ENCODE data around the gene KLHL7. TPM values are rescaled to one million over a fixed set of nuclear protein-coding genes. Genes with fewer than 3 reads are reported as not detected.
"Not testable (repeated sequence)": the region's sequence is repeated elsewhere in the genome, so short reads cannot be mapped to it uniquely, and the experiment has no call there.

Gene KLHL7
- total RNA-seq, 1 donor from 2014 or later = 68.9 TPM

- Mint-ChIP-seq H3K9me3 (ENCODE audit: low read depth) (peaks cover 13% of the 10 kb centered on the region), H3K27me3 (no peaks in the 10 kb centered on the region), H3K4me1 (ENCODE audit: low read depth) (no peaks in the 10 kb centered on the region), H3K4me3 (ENCODE audit: low read depth) (no peak overlapping the region), H3K27ac (no peak overlapping the region), H3K36me3 (ENCODE audit: insufficient read depth) (peaks cover 49% of the 10 kb centered on the region)
- TF ChIP-seq CTCF (IDR thresholded peaks at IDR 0.05; ENCODE audit: unreplicated experiment) = no peak
- no peak for DNase-seq (ENCODE audit: low spot score, unreplicated experiment)
Observed at GRCh38 chr7:23129036-23129435, 23.5 kb downstream of the KLHL7 start.

GRCh38 chr7:23131799-23132198, 26.2 kb downstream of the KLHL7 start:
- not testable (repeated sequence) for H3K4me1 Mint-ChIP-seq (ENCODE audit: low read depth)

GRCh38 chr7:23133797-23134196, 28.2 kb downstream of the KLHL7 start:
- no peak for DNase-seq (ENCODE audit: low spot score, unreplicated experiment)
- no peak for TF ChIP-seq CTCF (IDR thresholded peaks at IDR 0.05; ENCODE audit: unreplicated experiment)
- no peaks in the 10 kb centered on the region for H3K27me3 Mint-ChIP-seq
- H3K9me3 Mint-ChIP-seq (ENCODE audit: low read depth) = peaks cover 13% of the 10 kb centered on the region
- H3K4me1 Mint-ChIP-seq (ENCODE audit: low read depth) = no peaks in the 10 kb centered on the region
- no peak overlapping the region for H3K4me3 Mint-ChIP-seq (ENCODE audit: low read depth)
- H3K36me3 Mint-ChIP-seq (ENCODE audit: insufficient read depth) = peaks cover 29% of the 10 kb centered on the region
- H3K27ac Mint-ChIP-seq = peak overlapping the region; percentile 24

More at GRCh38 chr7:23131799-23132198, 26.2 kb downstream of the KLHL7 start:
- not testable (repeated sequence) for H3K27ac Mint-ChIP-seq; DNase-seq (ENCODE audit: low spot score, unreplicated experiment); H3K4me3 Mint-ChIP-seq (ENCODE audit: low read depth); H3K27me3 Mint-ChIP-seq
- Mint-ChIP-seq H3K9me3 (ENCODE audit: low read depth) (peaks cover 13% of the 10 kb centered on the region), H3K36me3 (ENCODE audit: insufficient read depth) (peaks cover 39% of the 10 kb centered on the region)

- Mint-ChIP-seq H3K36me3 (ENCODE audit: insufficient read depth) (peaks cover 26% of the 10 kb centered on the region), H3K27ac (no peak overlapping the region), H3K27me3 (no peaks in the 10 kb centered on the region), H3K4me1 (ENCODE audit: low read depth) (no peaks in the 10 kb centered on the region), H3K9me3 (ENCODE audit: low read depth) (peaks cover 13% of the 10 kb centered on the region), H3K4me3 (ENCODE audit: low read depth) (no peak overlapping the region)
- no peak for TF ChIP-seq CTCF (IDR thresholded peaks at IDR 0.05; ENCODE audit: unreplicated experiment)
- no peak for DNase-seq (ENCODE audit: low spot score, unreplicated experiment)
Observed at GRCh38 chr7:23135755-23136154, 30.2 kb downstream of the KLHL7 start.

GRCh38 chr7:23136216-23136615, 30.6 kb downstream of the KLHL7 start:
- H3K36me3 Mint-ChIP-seq (ENCODE audit: insufficient read depth) = peaks cover 28% of the 10 kb centered on the region
- H3K27me3 Mint-ChIP-seq = no peaks in the 10 kb centered on the region
- no peak for TF ChIP-seq CTCF (IDR thresholded peaks at IDR 0.05; ENCODE audit: unreplicated experiment)
- no peaks in the 10 kb centered on the region for H3K4me1 Mint-ChIP-seq (ENCODE audit: low read depth)
- H3K9me3 Mint-ChIP-seq (ENCODE audit: low read depth) = peaks cover 13% of the 10 kb centered on the region
- no peak overlapping the region for H3K27ac Mint-ChIP-seq
- DNase-seq (ENCODE audit: low spot score, unreplicated experiment) = no peak
- H3K4me3 Mint-ChIP-seq (ENCODE audit: low read depth) = no peak overlapping the region

- no peak for DNase-seq (ENCODE audit: low spot score, unreplicated experiment)
- Mint-ChIP-seq H3K9me3 (ENCODE audit: low read depth) (no peaks in the 10 kb centered on the region), H3K36me3 (ENCODE audit: insufficient read depth) (peaks cover 14% of the 10 kb centered on the region), H3K4me3 (ENCODE audit: low read depth) (no peak overlapping the region), H3K27ac (no peak overlapping the region), H3K4me1 (ENCODE audit: low read depth) (peaks cover 7% of the 10 kb centered on the region), H3K27me3 (no peaks in the 10 kb centered on the region)
- TF ChIP-seq CTCF (IDR thresholded peaks at IDR 0.05; ENCODE audit: unreplicated experiment) = no peak
Observed at GRCh38 chr7:23157679-23158078, 52.1 kb downstream of the KLHL7 start.
